HG03460 (cell line): ENCODE results near the gene USP14.
A peak's percentile ranks its signal among the peaks of the same experiment; 100 is the strongest.

Source experiments
- ATAC-seq: cut with Tn5 transposase; IDR thresholded peaks from one replicate; pipeline ENCODE4 v1.9.1; 2021; ENCODE audit not compliant: unreplicated experiment

USP14 gene

GRCh38 chr18:159037-159652, 788 bp downstream of the USP14 start:
- ATAC-seq: peak; percentile 1

DNA sequence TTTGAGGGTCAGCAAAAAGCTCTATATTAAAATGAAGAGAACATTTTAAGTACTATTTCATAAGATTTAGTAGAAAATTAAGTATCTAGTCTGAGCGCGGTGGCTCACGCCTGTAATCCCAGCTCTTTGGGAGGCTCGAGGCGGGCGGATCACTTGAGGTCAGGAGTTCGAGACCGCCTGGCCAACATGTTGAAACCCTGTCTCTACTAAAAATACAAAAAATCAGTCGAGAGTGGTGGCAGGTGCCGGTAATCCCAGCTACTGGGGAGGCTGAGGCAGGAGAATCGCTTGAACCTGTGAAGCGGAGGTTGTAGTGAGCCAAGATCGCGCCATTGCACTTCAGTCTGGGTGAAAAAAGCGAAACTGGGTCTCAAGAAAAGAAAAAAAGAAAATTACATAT, 1.6 kb downstream of the USP14 start:
- ATAC-seq: no peak

- no peak for ATAC-seq
Measured at GRCh38 chr18:160831-161570, 2.6 kb downstream of the USP14 start.

DNA sequence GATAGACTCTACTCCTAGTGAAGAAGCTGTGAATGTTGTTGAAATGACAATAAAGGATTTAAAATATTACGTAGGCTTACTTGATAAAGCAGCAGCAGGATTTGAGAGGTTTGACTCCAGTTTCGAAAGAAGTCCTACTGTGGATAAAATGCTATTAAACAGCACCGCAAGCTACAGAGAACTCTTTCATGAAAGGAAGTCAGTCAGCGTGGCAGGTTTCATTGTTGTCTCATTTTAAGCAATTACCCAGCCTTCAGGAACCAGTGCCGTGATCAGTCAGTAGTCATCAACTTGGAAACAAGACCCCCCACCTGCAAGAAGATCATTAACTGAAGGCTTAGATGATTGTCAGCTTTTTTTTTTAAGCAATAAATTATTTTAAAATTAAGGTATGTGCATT, 14.0 kb downstream of the USP14 start:
- ATAC-seq: no peak

DNA sequence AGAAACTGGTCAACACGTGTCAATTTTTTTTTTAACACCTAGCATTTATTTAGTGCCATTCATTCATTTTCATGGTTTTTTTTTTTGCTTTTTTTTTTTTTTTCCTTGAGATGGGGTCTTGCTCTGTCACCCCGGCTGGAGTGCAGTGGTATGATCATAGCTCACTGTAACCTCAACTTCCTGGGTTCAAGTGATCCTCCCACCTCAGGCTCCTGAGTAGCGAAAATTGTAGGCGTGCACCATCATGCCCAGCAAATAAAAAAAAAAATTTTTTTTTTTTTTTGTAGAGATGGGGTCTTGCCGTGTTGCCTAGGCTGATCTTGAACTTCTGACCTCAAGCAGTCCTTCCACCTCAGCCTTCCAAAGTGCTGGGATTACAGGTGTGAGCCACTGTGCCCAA, 21.1 kb downstream of the USP14 start:
- ATAC-seq: no peak

DNA sequence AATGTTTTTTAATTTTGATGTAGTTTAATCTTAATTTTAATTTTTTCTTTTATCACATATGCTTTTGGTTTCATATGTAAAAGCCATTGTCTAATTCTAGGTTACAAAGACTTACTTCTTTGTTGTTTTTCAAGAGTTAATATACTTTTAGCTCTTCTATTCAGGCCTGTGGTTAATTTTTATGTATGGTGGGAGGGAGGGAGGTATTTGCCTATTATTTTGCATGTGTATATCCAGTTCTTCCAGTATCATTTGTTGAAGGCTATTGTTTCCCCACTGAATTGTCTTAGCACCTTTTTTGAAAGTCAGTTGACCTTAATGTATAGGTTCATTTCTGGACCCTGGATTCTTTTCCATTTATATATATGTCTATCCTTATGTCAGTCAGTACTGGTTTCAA, 23.4 kb downstream of the USP14 start:
- ATAC-seq: no peak

GRCh38 chr18:183769-184168, 25.4 kb downstream of the USP14 start:
- ATAC-seq: no peak

- no peak for ATAC-seq
Measured at GRCh38 chr18:189254-189653, 30.9 kb downstream of the USP14 start.

- no peak for ATAC-seq
Measured at GRCh38 chr18:191725-192124, 33.4 kb downstream of the USP14 start.

DNA sequence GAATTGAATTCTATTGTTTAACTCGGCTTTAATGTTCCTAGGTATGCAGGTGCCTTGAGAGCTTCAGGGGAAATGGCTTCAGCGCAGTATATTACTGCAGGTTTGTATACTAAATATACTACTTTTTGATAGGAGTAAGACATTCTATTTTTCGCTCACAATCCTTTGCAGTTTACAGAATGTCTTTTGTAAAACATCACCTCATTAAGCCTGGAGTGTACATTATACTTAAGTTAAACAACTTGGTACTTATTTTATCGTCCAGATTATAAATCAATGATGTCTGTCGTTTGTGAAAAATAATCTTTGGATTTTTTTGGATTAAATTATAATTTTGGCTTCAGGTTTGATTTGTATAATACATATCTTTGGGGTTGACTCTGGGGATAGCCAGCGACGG, 34.4 kb downstream of the USP14 start:
- ATAC-seq: no peak

GRCh38 chr18:195651-196050, 37.3 kb downstream of the USP14 start:
- no peak for ATAC-seq

GRCh38 chr18:199214-199613, 40.9 kb downstream of the USP14 start:
- no peak for ATAC-seq

DNA sequence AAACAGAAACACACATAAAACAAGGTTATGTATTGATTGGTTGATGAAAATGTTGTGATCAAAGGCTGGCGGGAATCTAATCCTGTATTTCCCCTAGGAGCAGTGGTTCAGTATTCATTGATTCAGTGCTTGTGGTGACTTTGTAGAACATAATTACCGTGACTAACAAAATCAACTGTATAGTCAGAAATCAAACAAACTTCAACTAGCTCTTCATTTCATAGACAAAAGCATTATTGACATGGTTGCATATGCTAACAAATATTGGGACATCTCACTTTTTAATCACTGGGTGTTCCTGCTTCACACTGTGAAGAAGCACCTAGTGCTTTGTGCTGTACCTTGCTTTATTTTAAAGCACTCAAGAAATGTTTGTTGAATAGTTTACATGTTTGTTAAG, 41.4 kb downstream of the USP14 start:
- ATAC-seq: no peak

- no peak for ATAC-seq
Measured at GRCh38 chr18:210075-210474, 51.7 kb downstream of the USP14 start.

DNA sequence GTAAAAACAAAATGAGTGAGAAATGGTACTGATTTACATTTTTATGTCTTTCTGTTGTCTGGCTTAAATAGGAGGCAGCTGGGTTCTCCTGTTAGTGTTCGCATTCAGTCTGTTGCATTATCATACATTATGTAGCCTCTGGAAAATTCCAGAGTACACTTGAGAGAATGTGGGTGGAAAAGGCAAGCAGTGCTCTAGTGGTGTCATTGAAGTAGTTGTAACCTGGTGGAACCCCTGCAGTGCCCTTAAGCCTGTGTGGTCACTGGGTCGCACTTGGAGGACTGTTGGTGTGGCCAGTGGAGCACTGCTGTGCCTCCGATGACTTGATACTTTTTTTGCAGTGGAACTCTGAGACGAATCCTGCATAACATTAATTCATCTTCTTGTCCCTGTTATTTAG, 52.4 kb downstream of the USP14 start:
- ATAC-seq: no peak

GRCh38 chr18:211582-211981, 53.2 kb downstream of the USP14 start:
- ATAC-seq: no peak

- no peak for ATAC-seq
Measured at GRCh38 chr18:212780-213179, 54.4 kb downstream of the USP14 start.

DNA sequence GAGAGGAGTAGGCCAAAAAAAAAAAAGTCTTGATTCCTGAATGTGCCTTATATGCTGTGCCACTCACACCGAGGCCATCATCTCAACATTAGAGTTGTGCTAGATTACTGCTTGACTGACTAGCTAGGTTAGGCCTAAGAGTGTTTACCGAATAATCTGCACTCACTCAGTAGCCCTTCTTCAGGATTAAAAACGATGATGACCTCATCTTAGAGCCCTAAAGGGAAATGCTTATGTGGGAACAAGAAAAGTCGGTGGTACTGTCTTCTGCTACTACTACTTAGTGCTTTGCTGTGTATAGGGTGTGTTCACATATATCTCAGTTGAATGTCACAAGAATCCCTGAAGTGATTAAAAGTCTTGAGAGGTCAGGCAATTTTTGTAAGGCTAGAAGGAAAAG, 55.1 kb downstream of the USP14 start:
- no peak for ATAC-seq

GRCh38 chr18:213966-214365, 55.6 kb downstream of the USP14 start:
- no peak for ATAC-seq

DNA sequence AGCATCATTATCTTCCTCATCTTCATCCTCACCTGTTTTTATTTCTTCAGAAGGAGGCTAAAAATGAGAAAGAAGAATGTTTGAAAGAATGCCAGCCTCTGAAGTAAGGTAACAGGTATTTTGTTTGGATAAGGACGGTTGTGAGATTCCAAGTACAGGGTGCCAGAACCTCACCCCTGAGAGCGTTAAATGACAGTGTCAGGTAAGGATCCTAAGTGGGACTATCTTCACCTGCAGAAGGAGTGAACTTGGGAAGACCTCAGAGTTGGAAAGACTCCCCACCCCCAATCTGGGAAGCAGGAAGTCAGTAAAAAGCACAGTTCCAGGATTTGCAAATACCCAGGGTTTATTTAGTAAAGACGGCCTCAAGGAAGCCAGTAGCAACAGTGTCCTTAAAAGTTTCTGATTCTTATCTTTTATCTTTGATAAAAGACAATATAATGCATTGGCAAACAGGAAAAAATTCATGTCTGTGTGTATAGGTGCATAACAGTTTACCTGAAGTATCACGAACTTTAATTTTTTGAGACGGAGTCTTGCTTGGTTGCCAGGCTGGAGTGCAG, 57.2 kb downstream of the USP14 start:
- ATAC-seq: no peak

DNA sequence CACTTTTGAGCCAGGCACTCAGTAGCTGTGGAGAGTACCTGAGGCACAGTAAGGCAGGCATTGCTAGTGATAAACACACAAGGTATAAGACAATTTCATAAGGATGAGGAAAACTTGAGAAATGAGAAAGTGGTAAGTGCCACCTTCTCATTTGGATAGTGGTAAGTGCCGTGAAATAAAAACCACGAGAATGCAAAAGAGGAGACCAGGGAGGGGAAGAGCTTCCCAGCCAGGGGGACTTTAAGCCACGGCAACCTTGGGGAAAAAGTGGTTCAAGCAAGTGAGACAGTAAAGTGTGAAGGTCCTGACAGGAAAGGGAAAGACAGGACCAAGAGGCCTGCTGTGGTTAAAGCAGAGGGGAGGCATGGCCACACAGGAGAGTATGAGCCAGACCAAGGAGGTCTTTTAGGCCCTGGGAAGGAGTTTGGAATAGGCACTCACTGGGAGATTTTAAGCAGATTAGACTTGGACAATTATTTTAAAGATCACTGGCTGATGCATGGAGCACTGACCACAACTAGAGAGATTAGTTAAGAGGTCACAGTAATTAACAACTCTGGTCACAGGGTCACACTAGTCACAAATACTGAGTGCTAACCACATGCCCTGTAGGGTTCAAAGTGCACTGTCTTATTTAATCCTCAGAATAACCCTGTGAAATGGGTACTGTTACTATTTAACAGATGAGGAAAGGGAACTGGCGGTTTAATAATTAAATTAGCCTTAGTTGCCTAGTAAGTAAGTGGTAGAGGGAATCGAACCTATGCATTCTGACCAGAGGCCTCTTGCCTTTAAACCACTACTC, 59.4 kb downstream of the USP14 start:
- no peak for ATAC-seq

GRCh38 chr18:220708-221107, 62.4 kb downstream of the USP14 start:
- no peak for ATAC-seq
